OCI-M2 (cell line): ENCODE results near the gene JPH2.

ENCODE experiments used
- DNase-seq: peaks from one replicate; lab custom pipeline; 2025; ENCODE audit not compliant: unreplicated experiment; lab: John Stamatoyannopoulos, UW

JPH2 gene

GRCh38 chr20:44065401-44066340, 121.3 kb downstream of the JPH2 start:
- no peak for DNase-seq

DNA sequence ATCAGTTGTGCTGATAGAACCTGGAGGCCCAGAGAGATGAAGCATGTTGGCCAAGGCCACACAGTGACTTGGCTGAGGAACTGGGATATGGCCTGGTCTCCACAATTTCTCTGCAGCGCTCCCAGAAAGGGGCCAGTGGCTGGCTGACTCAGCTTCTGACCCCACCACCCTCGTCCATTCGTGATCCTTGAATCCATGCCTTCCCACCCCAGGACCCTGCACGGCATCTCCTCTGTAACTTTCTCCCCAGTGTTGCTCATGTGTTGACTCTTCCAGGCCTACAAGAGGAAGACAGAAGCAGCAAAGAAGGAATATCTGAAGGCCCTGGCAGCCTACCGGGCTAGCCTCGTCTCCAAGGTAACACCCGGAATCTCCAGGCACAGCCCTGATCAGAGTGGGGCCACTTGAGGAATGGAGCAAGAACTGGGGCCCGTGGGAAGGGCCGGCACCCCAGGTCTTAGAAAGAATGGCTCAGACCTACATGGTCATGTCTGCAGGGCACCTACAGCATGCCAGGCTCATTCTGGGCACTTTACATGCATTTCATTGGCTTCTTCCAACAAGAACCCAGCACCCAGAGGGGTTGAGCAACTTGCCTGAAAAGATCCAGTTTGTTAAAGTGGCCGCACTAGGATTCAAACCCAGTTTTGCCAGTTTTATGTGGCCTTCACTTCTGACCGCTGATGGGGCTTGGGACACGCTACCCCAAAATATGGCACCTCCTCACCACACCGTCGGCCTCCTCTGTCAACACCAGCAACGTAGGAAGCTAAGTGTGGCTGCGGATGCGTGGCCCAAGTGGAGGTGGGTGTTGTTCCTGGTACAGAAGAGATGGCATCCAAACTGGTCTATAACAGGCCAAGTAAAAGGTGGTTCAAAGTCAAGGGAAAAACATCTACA, 122.2 kb downstream of the JPH2 start:
- no peak for DNase-seq
